GM23338 (cell line): ENCODE measurements around the gene MYO1D. TPM values are rescaled to one million over a fixed set of nuclear protein-coding genes. Genes with fewer than 3 reads are reported as not detected.

Experiments used
- ATAC-seq: fragments of 200-7000 bp; cut with Tn5 transposase; 3 replicates; pipeline ENCODE4 v1.9.1; 2020
- DNase-seq: peaks from one replicate; pipeline ENCODE4 v3.0.0-alpha.2; 2015; ENCODE audit warnings: low spot score
- H2AFZ ChIP-seq: fragments of 200-600 bp; sonication (generic); 2 replicates; pipeline ENCODE4 v1.8.0; 2016; ENCODE audit warnings: antibody characterized with exemption, mild to moderate bottlenecking, moderate library complexity
- H3F3A ChIP-seq: fragments of 200-600 bp; sonication (generic); replicated peaks from 2 replicates; pipeline ENCODE4 v1.8.0; 2017; ENCODE audit warnings: antibody characterized with exemption, mixed run types, low read depth
- H3K27ac ChIP-seq: fragments of 200-600 bp; sonication (generic); 2 replicates; pipeline ENCODE4 v1.6.1; 2016; ENCODE audit warnings: low read depth
- H3K27me3 ChIP-seq: fragments of 200-600 bp; sonication (generic); 2 replicates; pipeline ENCODE4 v1.8.0; 2016; ENCODE audit warnings: mild to moderate bottlenecking, mixed run types, moderate library complexity; ENCODE audit not compliant: insufficient read depth
- H3K36me3 ChIP-seq: fragments of 200-600 bp; sonication (generic); 2 replicates; pipeline ENCODE4 v1.8.0; 2016; ENCODE audit warnings: mild to moderate bottlenecking; ENCODE audit not compliant: insufficient read depth
- H3K4me1 ChIP-seq: fragments of 200-600 bp; sonication (generic); 2 replicates; pipeline ENCODE4 v1.8.0; 2016; ENCODE audit warnings: mild to moderate bottlenecking, moderate library complexity; ENCODE audit not compliant: insufficient read depth
- H3K4me2 ChIP-seq: fragments of 200-600 bp; sonication (generic); 2 replicates; pipeline ENCODE4 v1.7.1; 2017; ENCODE audit warnings: mixed run types
- H3K4me3 ChIP-seq: fragments of 200-600 bp; sonication (generic); 2 replicates; pipeline ENCODE4 v1.6.1; 2016; ENCODE audit warnings: mixed run types
- H3K79me2 ChIP-seq: fragments of 200-600 bp; sonication (generic); replicated peaks from 2 replicates; pipeline ENCODE4 v1.8.0; 2017; ENCODE audit warnings: mild to moderate bottlenecking; ENCODE audit not compliant: insufficient read depth
- H3K9me2 ChIP-seq: fragments of 200-600 bp; sonication (generic); 2 replicates; pipeline ENCODE4 v1.8.0; 2017; ENCODE audit not compliant: insufficient read depth
- H4K20me1 ChIP-seq: fragments of 200-600 bp; sonication (generic); replicated peaks from 2 replicates; pipeline ENCODE4 v1.8.0; 2017; ENCODE audit warnings: mild to moderate bottlenecking; ENCODE audit not compliant: insufficient read depth
- H3K27ac Mint-ChIP-seq: 2 replicates; pipeline ENCODE4 v1.8.0; 2020; ENCODE audit warnings: inconsistent platforms, mild to moderate bottlenecking, moderate library complexity, mixed read lengths
- H3K27me3 Mint-ChIP-seq: 3 replicates; pipeline ENCODE4 v1.8.0; 2022; ENCODE audit warnings: low read depth, mild to moderate bottlenecking, moderate library complexity, mixed read lengths, inconsistent platforms; ENCODE audit not compliant: insufficient read depth, poor library complexity
- H3K36me3 Mint-ChIP-seq: 3 replicates; pipeline ENCODE4 v1.8.0; 2021; ENCODE audit warnings: low read depth, mild to moderate bottlenecking, inconsistent platforms, moderate library complexity, mixed read lengths
- H3K4me1 Mint-ChIP-seq: 3 replicates; pipeline ENCODE4 v1.8.0; 2020; ENCODE audit warnings: mild to moderate bottlenecking, inconsistent platforms, mixed read lengths
- H3K4me3 Mint-ChIP-seq: 3 replicates; pipeline ENCODE4 v1.8.0; 2021; ENCODE audit warnings: moderate library complexity, mild to moderate bottlenecking, inconsistent platforms, mixed read lengths
- H3K9me3 Mint-ChIP-seq: 3 replicates; pipeline ENCODE4 v1.8.0; 2020; ENCODE audit warnings: moderate library complexity, mild to moderate bottlenecking, inconsistent platforms, mixed read lengths
- CREB1 ChIP-seq: fragments of 250-450 bp; sonication (Bioruptor Pico); IDR thresholded peaks from 2 replicates; pipeline ENCODE4 v1.5.0; 2020; ENCODE audit warnings: low read depth, mild to moderate bottlenecking, moderate library complexity
- EZH2 ChIP-seq: fragments of 200-600 bp; sonication (generic); IDR thresholded peaks from one replicate; pipeline ENCODE4 v1.8.0; 2017; ENCODE audit warnings: antibody characterized with exemption, mild to moderate bottlenecking, low read depth; ENCODE audit not compliant: unreplicated experiment
- EZH2phosphoT487 ChIP-seq: fragments of 200-600 bp; sonication (generic); IDR thresholded peaks from one replicate; pipeline ENCODE4 v1.8.1; 2018; ENCODE audit warnings: antibody characterized with exemption; ENCODE audit not compliant: unreplicated experiment
- JUNB ChIP-seq: IDR thresholded peaks from one replicate; pipeline ENCODE4 v1.6.1; 2016; ENCODE audit warnings: antibody characterized with exemption; ENCODE audit not compliant: unreplicated experiment
- NANOG ChIP-seq: IDR thresholded peaks from 2 replicates; pipeline ENCODE4 v1.6.1; 2016; ENCODE audit warnings: antibody characterized with exemption, borderline replicate concordance
- STAT1 ChIP-seq: IDR thresholded peaks from one replicate; pipeline ENCODE4 v1.6.1; 2016; ENCODE audit warnings: antibody characterized with exemption; ENCODE audit not compliant: unreplicated experiment
- ZNF114 ChIP-seq: fragments of 250-450 bp; sonication (Bioruptor Pico); IDR thresholded peaks from 2 replicates; pipeline ENCODE4 v1.5.0; 2020; ENCODE audit warnings: mild to moderate bottlenecking, moderate library complexity
- polyA plus RNA-seq: library from polyadenylated mRNA; unstranded; fragments of >200 nt; fragmentation: Nextera tagmentation; extraction: Ambion mirVana; gene quantifications from 2 replicates; pipeline ENCODE4 v1.2.1, GENCODE V29; 2016
- total RNA-seq: library from RNA; depleted of rRNA; stranded (reverse); fragments of >200 nt; shearing (Covaris generic); gene quantifications from 2 replicates; pipeline ENCODE4 v1.2.3, GENCODE V29; 2014
- TF ChIP-seq, protein P1 (sequence below): fragments of 250-450 bp; sonication (Bioruptor Pico); IDR thresholded peaks from 2 replicates; pipeline ENCODE4 v1.5.0; 2020; ENCODE audit warnings: mild to moderate bottlenecking, moderate library complexity
- TF ChIP-seq, protein P2 (sequence below): IDR thresholded peaks from one replicate; pipeline ENCODE4 v1.6.1; 2018; ENCODE audit warnings: antibody characterized with exemption; ENCODE audit not compliant: unreplicated experiment
- TF ChIP-seq, protein P3 (sequence below), 2 experiments: fragments of 200-600 bp in 1 of 2; sonication (generic) in 1 of 2; conservative IDR thresholded peaks; 2 replicates each; pipeline versions ENCODE4 v1.5.1 to v1.6.1; 2016 to 2017; ENCODE audit warnings: antibody characterized with exemption in 2 of 2, low read depth in 2 of 2, mild to moderate bottlenecking in 2 of 2, moderate library complexity in 1 of 2

Gene MYO1D
- total and polyA plus RNA-seq, 2 experiments from 2014 or later = 8.6 to 28.6 TPM

DNA sequence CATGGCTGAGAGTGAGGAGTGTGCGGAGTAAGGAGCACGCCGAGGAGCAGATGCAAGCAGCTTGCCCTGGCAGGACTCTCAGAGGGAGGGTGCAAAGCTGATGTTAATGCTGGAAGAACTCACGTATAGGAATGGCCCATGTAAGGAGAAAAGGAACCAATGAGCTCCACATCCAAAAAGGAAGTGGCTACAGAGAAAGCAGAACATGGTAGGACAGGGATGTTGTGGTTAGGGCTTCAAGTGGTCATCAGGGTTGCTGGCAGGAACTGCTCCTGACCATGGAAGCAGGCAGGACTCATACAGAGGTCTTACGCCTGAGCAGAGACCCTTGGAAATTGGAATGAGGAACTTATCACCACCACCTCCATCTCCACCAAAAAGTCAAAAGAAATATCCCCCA lies 5.2 kb downstream of the MYO1D start:
- no peaks in the 10 kb centered on the region for H3K27me3 ChIP-seq
- H3K79me2 ChIP-seq = peaks cover 72% of the 10 kb centered on the region
- no peak for ATAC-seq
- H3K27ac Mint-ChIP-seq = no peak overlapping the region; the same call in 1 of the 2 replicates
- no peak for TF ChIP-seq EZH2
- TF ChIP-seq STAT1 = no peak
- no peak for TF ChIP-seq NANOG
- TF ChIP-seq, protein P1, sequence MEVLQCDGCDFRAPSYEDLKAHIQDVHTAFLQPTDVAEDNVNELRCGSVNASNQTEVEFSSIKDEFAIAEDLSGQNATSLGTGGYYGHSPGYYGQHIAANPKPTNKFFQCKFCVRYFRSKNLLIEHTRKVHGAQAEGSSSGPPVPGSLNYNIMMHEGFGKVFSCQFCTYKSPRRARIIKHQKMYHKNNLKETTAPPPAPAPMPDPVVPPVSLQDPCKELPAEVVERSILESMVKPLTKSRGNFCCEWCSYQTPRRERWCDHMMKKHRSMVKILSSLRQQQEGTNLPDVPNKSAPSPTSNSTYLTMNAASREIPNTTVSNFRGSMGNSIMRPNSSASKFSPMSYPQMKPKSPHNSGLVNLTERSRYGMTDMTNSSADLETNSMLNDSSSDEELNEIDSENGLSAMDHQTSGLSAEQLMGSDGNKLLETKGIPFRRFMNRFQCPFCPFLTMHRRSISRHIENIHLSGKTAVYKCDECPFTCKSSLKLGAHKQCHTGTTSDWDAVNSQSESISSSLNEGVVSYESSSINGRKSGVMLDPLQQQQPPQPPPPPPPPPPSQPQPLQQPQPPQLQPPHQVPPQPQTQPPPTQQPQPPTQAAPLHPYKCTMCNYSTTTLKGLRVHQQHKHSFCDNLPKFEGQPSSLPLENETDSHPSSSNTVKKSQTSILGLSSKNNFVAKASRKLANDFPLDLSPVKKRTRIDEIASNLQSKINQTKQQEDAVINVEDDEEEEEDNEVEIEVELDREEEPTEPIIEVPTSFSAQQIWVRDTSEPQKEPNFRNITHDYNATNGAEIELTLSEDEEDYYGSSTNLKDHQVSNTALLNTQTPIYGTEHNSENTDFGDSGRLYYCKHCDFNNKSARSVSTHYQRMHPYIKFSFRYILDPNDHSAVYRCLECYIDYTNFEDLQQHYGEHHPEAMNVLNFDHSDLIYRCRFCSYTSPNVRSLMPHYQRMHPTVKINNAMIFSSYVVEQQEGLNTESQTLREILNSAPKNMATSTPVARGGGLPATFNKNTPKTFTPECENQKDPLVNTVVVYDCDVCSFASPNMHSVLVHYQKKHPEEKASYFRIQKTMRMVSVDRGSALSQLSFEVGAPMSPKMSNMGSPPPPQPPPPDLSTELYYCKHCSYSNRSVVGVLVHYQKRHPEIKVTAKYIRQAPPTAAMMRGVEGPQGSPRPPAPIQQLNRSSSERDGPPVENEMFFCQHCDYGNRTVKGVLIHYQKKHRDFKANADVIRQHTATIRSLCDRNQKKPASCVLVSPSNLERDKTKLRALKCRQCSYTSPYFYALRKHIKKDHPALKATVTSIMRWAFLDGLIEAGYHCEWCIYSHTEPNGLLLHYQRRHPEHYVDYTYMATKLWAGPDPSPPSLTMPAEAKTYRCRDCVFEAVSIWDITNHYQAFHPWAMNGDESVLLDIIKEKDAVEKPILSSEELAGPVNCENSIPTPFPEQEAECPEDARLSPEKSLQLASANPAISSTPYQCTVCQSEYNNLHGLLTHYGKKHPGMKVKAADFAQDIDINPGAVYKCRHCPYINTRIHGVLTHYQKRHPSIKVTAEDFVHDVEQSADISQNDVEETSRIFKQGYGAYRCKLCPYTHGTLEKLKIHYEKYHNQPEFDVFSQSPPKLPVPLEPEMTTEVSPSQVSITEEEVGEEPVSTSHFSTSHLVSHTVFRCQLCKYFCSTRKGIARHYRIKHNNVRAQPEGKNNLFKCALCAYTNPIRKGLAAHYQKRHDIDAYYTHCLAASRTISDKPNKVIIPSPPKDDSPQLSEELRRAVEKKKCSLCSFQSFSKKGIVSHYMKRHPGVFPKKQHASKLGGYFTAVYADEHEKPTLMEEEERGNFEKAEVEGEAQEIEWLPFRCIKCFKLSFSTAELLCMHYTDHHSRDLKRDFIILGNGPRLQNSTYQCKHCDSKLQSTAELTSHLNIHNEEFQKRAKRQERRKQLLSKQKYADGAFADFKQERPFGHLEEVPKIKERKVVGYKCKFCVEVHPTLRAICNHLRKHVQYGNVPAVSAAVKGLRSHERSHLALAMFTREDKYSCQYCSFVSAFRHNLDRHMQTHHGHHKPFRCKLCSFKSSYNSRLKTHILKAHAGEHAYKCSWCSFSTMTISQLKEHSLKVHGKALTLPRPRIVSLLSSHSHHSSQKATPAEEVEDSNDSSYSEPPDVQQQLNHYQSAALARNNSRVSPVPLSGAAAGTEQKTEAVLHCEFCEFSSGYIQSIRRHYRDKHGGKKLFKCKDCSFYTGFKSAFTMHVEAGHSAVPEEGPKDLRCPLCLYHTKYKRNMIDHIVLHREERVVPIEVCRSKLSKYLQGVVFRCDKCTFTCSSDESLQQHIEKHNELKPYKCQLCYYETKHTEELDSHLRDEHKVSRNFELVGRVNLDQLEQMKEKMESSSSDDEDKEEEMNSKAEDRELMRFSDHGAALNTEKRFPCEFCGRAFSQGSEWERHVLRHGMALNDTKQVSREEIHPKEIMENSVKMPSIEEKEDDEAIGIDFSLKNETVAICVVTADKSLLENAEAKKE = no peak
- TF ChIP-seq CREB1 (CRISPR knock-in tag) = no peak
- no peak for TF ChIP-seq ZNF114 (CRISPR knock-in tag)
- no peaks in the 10 kb centered on the region for H3F3A ChIP-seq
- no peaks in the 10 kb centered on the region for H3K9me2 ChIP-seq
- peaks cover 6% of the 10 kb centered on the region; the same call in 1 of the 2 replicates for H3K4me1 ChIP-seq
- H4K20me1 ChIP-seq = peaks cover 19% of the 10 kb centered on the region; the same call in 1 of the 2 replicates
- H3K9me3 Mint-ChIP-seq = no peaks in the 10 kb centered on the region
- H2AFZ ChIP-seq = no peak overlapping the region
- peaks cover 14% of the 10 kb centered on the region for H3K4me1 Mint-ChIP-seq
- no peak overlapping the region for H3K4me3 ChIP-seq
- no peaks in the 10 kb centered on the region for H3K36me3 ChIP-seq
- H3K4me3 Mint-ChIP-seq = no peak overlapping the region
- H3K27ac ChIP-seq = no peak overlapping the region
- no peak overlapping the region for H3K4me2 ChIP-seq
- H3K27me3 Mint-ChIP-seq = peaks cover 2% of the 10 kb centered on the region
- peaks cover 5% of the 10 kb centered on the region; the same call in 2 of the 3 replicates for H3K36me3 Mint-ChIP-seq
- DNase-seq = no peak

DNA sequence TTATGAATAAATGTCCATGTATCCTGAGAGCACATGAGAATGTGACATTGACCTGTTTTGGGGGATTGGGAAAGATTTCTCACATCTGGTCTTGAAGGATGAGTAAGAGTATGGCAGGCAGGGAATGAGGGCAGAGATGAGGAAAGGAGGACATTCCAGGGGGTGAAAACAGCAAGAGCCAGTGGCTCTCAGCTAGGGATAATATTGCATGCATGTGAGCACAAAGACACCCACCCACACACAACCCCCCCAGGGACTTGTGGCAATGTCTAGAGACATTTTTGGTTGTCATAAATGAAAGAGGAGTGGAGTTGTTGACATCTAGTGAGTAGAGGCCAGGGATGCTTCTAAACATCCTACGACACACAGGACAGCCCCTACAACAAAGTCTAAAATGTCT lies 6.0 kb downstream of the MYO1D start:
- H3K4me1 Mint-ChIP-seq = peaks cover 17% of the 10 kb centered on the region
- H3K27me3 ChIP-seq = no peaks in the 10 kb centered on the region
- no peaks in the 10 kb centered on the region for H3K9me3 Mint-ChIP-seq
- no peak overlapping the region for H3K27ac ChIP-seq
- DNase-seq (no peak), ATAC-seq (no peak)
- H4K20me1 ChIP-seq = peaks cover 19% of the 10 kb centered on the region; the same call in 1 of the 2 replicates
- no peaks in the 10 kb centered on the region for H3K36me3 ChIP-seq
- H3K9me2 ChIP-seq = no peaks in the 10 kb centered on the region
- H3K4me2 ChIP-seq = no peak overlapping the region
- H3F3A ChIP-seq = no peaks in the 10 kb centered on the region
- no peak overlapping the region for H3K27ac Mint-ChIP-seq
- no peaks in the 10 kb centered on the region for H3K27me3 Mint-ChIP-seq
- no peak overlapping the region for H2AFZ ChIP-seq
- H3K4me1 ChIP-seq = peaks cover 6% of the 10 kb centered on the region; the same call in 1 of the 2 replicates
- H3K4me3 Mint-ChIP-seq = no peak overlapping the region; the same call in 2 of the 3 replicates
- peaks cover 79% of the 10 kb centered on the region for H3K79me2 ChIP-seq
- peaks cover 5% of the 10 kb centered on the region; the same call in 2 of the 3 replicates for H3K36me3 Mint-ChIP-seq
- no peak overlapping the region for H3K4me3 ChIP-seq
- TF ChIP-seq, protein P2, sequence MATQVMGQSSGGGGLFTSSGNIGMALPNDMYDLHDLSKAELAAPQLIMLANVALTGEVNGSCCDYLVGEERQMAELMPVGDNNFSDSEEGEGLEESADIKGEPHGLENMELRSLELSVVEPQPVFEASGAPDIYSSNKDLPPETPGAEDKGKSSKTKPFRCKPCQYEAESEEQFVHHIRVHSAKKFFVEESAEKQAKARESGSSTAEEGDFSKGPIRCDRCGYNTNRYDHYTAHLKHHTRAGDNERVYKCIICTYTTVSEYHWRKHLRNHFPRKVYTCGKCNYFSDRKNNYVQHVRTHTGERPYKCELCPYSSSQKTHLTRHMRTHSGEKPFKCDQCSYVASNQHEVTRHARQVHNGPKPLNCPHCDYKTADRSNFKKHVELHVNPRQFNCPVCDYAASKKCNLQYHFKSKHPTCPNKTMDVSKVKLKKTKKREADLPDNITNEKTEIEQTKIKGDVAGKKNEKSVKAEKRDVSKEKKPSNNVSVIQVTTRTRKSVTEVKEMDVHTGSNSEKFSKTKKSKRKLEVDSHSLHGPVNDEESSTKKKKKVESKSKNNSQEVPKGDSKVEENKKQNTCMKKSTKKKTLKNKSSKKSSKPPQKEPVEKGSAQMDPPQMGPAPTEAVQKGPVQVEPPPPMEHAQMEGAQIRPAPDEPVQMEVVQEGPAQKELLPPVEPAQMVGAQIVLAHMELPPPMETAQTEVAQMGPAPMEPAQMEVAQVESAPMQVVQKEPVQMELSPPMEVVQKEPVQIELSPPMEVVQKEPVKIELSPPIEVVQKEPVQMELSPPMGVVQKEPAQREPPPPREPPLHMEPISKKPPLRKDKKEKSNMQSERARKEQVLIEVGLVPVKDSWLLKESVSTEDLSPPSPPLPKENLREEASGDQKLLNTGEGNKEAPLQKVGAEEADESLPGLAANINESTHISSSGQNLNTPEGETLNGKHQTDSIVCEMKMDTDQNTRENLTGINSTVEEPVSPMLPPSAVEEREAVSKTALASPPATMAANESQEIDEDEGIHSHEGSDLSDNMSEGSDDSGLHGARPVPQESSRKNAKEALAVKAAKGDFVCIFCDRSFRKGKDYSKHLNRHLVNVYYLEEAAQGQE = no peak
- TF ChIP-seq NANOG (no peak), EZH2phosphoT487 (no peak), STAT1 (no peak), JUNB (no peak)
- TF ChIP-seq, protein P3, sequence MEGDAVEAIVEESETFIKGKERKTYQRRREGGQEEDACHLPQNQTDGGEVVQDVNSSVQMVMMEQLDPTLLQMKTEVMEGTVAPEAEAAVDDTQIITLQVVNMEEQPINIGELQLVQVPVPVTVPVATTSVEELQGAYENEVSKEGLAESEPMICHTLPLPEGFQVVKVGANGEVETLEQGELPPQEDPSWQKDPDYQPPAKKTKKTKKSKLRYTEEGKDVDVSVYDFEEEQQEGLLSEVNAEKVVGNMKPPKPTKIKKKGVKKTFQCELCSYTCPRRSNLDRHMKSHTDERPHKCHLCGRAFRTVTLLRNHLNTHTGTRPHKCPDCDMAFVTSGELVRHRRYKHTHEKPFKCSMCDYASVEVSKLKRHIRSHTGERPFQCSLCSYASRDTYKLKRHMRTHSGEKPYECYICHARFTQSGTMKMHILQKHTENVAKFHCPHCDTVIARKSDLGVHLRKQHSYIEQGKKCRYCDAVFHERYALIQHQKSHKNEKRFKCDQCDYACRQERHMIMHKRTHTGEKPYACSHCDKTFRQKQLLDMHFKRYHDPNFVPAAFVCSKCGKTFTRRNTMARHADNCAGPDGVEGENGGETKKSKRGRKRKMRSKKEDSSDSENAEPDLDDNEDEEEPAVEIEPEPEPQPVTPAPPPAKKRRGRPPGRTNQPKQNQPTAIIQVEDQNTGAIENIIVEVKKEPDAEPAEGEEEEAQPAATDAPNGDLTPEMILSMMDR (conservative IDR thresholded peaks at IDR 0.05; ENCODE audit: low read depth in 2 of 2) = no peak
